Bone marrow (tissue), 2 donors: Measurements from ENCODE around the gene GALNTL6.

Experiments used
- DNase-seq, 2 donors: peaks; one replicate each; lab custom pipeline; 2025; lab: John Stamatoyannopoulos, UW

GALNTL6 gene

GRCh38 chr4:172125443-172125842 is 312.2 kb downstream of the GALNTL6 start:
- no peak for DNase-seq

DNA sequence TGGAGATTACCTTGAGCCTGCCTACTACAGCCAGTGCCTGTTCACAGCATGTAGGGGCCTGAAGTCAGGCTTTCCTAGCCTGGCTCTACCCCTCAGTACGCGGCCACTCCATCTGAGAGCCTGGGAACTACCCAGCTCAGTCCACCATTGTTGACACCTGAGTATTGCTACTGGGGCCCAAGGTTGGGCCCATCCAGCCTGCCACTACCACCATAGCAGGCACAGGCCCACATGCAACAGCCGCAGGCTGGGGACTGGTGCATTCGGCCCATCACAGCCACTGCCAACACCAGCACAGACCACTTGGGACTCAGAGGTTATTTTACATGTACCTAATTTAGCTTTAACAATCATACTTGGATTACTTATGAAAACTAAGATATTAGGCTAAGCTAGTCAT is 314.0 kb downstream of the GALNTL6 start:
- no peak for DNase-seq

- DNase-seq, result no peak
These were observed 316.4 kb downstream of the GALNTL6 start for GRCh38 chr4:172129593-172129992.

GRCh38 chr4:172134521-172134920 is 321.3 kb downstream of the GALNTL6 start:
- DNase-seq, result no peak

DNA sequence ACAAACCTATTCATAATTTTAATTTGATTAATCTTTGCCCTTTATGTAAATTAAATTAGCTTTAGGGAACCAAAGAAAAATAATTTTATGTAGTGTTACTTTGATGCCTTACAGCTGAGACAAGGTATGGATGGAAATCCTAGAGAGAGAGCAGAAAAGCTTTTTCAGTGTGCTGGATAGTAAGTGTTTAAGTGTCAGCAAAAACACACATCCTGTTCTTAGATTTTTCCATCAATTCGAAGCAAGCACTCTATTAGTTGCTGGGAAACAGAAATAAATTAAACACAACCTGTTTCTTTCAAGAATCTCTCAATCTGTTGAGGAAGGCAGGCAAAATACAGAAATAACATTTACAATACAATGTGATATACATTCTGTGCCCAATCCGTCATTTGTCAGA is 327.8 kb downstream of the GALNTL6 start:
- no peak for DNase-seq

DNA sequence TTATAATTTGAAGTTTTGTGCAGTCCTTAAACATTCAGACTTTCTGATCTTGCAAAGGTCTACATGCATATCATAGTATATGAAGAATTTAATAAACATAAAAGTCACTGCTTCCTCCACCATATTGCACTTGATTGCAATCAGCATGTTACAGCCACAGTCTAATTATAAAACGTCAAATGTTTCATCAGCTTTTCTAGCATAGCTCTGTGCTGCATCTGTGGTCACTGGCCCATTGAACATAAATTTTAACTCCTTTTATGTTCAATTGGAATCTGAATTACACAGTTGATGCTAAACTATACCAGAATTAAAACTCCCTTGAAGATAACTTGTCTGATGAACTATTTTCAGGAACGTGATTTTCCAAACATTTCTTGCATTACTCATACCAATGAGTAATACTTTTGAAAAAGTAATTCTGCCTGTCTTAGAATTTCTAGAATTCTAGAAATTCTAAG is 329.1 kb downstream of the GALNTL6 start:
- no peak for DNase-seq

DNA sequence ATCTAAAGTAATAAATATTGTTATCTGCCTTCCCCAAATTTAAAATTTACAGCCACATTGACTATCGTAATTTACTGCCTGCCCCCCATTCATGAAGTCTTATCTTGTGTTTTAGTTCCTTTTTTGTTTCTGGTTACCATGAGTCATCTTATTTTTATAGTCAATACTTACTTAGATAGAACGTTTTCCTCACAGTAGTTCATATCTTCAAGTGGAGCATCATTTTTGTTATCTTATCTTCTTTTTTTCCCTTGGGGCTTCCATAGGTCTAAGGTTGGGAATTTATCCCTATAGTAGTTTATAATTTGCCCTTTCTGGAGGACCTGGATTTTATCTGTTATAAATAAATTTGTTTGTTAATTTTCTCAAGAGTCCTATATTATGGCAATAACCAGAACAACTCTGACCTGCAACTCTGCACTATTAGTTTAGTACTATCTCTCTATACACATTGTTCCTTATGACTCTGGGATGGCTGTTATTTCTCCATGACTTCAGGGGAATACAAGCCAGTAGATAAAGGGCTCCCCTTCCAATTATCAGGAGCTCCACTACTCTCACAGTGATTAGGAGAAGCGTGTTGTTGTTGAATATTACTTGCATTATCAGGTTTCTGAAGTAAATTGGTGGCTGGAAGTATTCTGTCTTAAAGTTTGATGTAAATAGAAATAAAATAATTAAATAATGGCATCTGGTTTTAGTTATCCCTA is 330.6 kb downstream of the GALNTL6 start:
- DNase-seq, result no peak

DNA sequence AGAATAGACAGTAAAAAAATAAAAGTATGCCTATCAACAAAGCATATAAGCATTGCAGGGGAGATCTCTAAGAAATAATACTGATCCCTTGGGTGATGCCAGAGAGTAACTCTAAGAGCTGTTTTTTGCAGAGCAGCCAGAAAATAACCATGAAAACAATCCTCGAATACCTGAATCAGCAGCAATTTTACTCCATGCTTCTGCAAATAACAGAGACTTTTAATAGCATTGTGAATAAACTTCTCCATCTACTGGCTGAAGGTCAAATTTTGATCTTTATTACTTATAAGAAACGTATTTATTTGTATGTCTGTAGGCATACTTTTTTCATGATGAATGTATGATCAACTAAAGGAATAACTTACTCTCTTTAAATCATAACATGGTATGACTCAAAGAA is 334.5 kb downstream of the GALNTL6 start:
- DNase-seq, result no peak

DNA sequence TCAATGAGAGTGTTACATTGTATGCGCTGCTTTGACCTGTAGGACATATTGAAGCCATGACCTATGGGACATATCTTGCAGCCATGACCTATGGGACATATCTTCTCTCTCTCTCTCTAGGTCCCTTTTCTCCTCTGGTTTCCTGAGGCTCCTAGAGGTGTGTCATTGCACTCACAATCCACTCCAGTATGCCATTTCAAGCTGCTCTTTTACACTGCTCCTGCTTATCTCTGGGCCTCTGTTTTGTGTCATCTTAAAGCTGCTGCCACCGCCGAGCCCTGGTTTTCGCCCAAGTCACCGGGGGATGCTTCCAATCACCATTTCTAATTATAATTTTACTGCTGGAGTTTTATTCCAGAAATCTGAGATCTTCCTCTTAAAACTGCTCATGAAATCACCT is 336.1 kb downstream of the GALNTL6 start:
- no peak for DNase-seq

- DNase-seq, result no peak
These were observed 339.1 kb downstream of the GALNTL6 start for GRCh38 chr4:172152284-172152683.

- no peak for DNase-seq
These were observed 340.5 kb downstream of the GALNTL6 start for GRCh38 chr4:172153719-172154118.

DNA sequence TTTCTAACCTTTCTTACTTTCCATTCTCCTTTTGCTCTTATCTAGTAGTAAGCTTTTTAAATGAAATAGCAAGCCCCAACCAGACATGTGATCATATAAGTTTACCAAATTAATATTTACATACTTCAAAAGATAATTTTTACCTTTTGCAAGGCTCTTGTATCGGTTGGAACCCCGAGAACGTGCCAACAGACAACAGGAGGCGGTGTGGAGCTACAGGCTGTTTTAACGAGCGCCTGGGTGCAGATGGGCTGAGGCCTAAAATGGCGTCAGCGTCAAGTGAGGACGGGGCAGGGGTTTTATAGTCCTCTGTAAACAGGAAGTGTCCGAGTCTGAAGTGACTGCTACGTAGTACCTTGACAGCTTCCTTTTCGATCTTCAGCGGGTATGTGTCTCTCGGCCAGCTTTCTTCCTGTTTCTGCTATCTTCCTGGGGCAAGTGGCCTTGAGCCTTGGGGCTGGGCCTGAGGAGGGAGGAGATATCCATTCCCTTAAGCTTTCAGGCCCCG is 342.7 kb downstream of the GALNTL6 start:
- no peak for DNase-seq

- DNase-seq, result no peak
These were observed 344.7 kb downstream of the GALNTL6 start for GRCh38 chr4:172157946-172158345.

DNA sequence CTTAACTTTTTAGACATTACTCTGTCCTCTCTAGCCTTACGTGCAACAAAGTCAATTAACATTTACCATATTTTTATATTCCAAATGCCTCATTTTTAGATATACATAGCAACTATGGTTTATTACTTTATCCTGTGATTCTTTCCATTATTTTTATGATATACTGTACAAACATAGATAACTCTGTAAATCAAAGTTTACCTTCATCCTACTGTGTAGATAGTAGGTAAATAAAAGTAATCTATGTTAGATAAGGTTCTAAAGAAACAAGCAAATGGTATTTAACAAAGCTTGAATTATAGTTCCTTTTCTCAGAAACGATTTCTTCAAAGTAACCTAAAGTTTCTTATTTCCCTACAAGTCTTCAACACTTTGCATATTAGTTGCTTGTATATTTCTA is 350.0 kb downstream of the GALNTL6 start:
- DNase-seq, result no peak

DNA sequence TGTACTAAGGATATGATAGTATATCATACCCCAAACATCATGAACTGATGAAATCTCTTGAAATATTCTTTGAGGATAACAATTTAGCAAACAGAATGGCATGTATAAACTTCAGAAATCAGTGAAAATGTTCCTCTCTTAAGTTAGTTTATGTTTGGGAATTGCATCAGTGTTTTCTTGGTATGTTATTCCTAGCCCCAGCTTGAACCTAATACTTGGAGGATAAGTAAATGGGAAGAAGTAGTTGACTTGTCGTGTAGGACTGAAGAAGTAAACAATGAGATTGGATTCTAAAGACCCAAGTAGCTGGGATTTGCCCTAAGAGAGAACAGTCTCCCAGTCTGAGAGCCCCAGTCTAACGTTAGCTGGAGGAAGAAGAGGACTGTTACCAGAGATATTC is 355.7 kb downstream of the GALNTL6 start:
- no peak for DNase-seq

DNA sequence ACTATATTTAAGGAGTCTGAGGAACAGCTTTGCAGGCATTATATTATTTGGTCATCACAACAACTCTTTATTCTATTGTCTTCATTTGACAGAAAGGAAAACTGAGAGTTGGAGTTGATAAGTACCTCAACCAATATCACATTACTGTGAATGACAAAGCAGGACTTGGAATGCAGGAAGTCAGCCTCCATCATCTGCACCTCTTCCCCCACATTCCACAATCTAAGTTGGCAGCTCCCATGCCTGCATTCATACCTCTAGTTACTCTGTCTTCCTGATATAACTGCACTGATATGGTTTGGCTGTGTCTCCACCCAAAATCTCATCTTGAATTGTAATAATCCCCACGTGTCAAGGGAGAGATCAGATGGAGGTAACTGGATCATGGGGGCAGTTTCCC is 356.7 kb downstream of the GALNTL6 start:
- DNase-seq, result no peak

DNA sequence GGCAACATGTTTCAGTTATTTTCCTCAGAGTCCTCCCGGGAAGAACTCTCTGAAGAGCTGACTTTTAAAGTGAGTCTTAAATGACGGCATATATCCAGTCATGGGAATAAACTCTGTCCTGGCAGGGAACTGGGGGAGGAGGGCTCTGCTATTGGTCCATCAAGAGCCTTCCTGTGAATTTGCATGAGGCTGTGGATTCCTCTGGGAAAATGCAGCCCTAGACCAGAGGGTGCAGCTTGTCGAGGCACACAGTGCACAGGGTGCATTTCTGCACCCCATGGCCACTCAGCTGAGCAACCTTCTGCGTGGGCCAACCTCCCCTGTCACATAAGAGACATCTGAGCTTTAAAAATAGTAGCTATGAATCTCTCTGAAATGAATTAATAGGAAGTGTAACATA is 360.0 kb downstream of the GALNTL6 start:
- no peak for DNase-seq

- no peak for DNase-seq
These were observed 364.2 kb downstream of the GALNTL6 start for GRCh38 chr4:172177382-172177781.

GRCh38 chr4:172188248-172188988 is 375.2 kb downstream of the GALNTL6 start:
- no peak for DNase-seq

GRCh38 chr4:172202480-172203076 is 389.4 kb downstream of the GALNTL6 start:
- no peak for DNase-seq

GRCh38 chr4:172207258-172207657 is 394.1 kb downstream of the GALNTL6 start:
- no peak for DNase-seq

- DNase-seq, result no peak
These were observed 394.7 kb downstream of the GALNTL6 start for GRCh38 chr4:172207886-172208285.

- DNase-seq, result no peak
These were observed 407.5 kb downstream of the GALNTL6 start for GRCh38 chr4:172220679-172221078.
